Prostate gland (tissue), 2 donors: Measurements from ENCODE around the gene TTPAL.

Experiments
- POLR2A ChIP-seq: fragments of 450-650 bp; IDR thresholded peaks from one replicate; pipeline ENCODE4 v1.6.1; 2016; ENCODE audit warnings: antibody characterized with exemption, mild to moderate bottlenecking
- TF ChIP-seq, protein P1 (sequence below), 4 experiments: fragments of 200-600 bp in 2 of 4; fragments of 450-650 bp in 2 of 4; sonication (generic) in 2 of 4; IDR thresholded peaks; 1 replicate in 3 of 4; 2 replicates in 1 of 4; pipeline ENCODE4 v1.5.1; 2016 to 2019; ENCODE audit warnings: antibody characterized with exemption in 4 of 4, mild to moderate bottlenecking in 2 of 4, moderate library complexity in 2 of 4

GRCh38 chr20:44483112-44483511 is 7.4 kb downstream of the TTPAL start:
- TF ChIP-seq, protein P1, sequence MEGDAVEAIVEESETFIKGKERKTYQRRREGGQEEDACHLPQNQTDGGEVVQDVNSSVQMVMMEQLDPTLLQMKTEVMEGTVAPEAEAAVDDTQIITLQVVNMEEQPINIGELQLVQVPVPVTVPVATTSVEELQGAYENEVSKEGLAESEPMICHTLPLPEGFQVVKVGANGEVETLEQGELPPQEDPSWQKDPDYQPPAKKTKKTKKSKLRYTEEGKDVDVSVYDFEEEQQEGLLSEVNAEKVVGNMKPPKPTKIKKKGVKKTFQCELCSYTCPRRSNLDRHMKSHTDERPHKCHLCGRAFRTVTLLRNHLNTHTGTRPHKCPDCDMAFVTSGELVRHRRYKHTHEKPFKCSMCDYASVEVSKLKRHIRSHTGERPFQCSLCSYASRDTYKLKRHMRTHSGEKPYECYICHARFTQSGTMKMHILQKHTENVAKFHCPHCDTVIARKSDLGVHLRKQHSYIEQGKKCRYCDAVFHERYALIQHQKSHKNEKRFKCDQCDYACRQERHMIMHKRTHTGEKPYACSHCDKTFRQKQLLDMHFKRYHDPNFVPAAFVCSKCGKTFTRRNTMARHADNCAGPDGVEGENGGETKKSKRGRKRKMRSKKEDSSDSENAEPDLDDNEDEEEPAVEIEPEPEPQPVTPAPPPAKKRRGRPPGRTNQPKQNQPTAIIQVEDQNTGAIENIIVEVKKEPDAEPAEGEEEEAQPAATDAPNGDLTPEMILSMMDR (IDR thresholded peaks at IDR 0.05): no peak
- no peak for TF ChIP-seq POLR2A
